DMS 273 treated with DMSO at 0.1 percent for 48 hours (cell line): Measurements from ENCODE around the gene TBC1D9B.

Experiments
- DNase-seq: peaks from one replicate; lab custom pipeline; 2025; lab: John Stamatoyannopoulos, UW

The TBC1D9B gene

DNA sequence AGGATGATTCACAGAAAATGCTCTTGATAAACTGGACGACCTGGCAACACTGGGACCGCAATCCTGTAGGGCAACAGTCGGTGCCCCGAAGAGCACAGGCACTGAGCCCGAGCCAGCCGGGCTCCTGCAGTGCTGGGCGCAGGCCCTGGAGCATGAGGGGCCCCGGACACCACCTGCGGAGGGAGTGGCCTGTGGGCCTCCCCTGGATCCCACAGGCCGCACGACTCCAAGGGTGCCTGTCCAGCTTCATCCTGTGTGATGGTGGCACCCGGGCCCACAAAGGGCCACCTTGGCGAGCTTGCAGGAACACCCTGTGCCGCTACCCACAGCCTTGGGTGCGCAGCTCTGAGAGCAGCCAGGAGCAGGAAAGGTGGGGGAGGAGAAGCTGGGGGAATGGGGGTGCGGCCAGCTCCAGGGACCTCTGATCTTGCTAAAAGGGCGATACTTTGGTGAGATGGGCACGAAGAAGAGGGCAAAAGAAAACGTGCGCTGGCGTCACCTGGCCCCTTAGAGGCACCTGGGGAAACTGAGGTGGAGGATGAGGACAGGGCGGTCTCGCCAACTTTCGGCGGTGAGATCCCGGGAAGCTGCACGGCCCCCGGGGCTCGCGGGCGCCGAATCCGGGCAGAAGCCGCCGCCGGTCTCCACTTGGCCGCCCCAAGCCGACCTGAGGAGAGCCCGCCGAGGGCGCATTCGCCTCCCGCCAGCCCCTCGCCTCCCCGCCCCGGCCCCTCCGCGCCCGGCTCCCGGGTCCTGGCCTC, 722 bp downstream of the TBC1D9B start:
- no peak for DNase-seq

DNA sequence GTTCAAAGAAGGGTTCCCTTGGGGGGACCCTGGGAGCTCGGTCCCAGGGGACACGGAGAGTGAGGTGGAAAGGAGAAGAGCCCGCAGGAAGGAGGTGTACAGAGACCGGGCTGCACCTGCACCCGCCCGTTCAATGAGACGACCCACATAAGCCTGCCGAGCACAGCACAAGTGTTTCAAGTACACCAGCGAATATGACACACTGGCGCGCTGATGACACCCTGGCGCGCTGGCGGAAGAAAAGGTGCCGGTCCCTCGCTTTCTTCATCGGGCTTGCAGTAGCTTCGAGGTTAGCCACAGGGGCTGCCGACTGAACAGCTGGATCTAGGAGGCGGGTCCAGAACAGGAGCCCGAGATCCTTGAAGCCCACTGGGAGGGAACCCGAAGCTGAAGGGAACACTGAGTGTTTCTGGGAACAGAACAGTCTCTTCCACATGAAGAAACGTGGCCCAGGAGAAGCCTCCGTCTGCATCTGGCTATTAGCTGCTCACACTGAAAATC, 1.4 kb downstream of the TBC1D9B start:
- DNase-seq = no peak

GRCh38 chr5:179905161-179905560, 2.5 kb downstream of the TBC1D9B start:
- no peak for DNase-seq

- DNase-seq = no peak
Observed at GRCh38 chr5:179904463-179905160, 3.1 kb downstream of the TBC1D9B start.

DNA sequence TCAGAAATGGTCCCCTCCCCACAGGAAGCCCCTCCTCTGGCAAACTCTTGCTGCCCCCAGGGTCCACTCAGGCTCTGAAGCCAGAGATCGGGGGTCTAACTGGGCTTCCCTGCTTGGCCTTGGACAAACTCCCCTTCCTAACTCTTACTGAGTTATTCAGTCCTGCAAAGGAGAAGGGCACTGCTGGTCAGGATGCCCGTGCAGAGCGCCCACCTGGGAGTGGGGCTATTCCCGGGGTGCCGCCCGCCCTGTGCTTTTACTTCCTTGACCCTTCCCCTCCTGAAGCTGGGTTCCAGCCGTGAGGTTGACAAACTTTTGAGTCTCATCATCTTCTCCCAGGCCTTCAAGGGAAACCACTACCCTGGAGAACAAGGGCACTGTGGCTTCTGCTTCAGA, 4.9 kb downstream of the TBC1D9B start:
- DNase-seq = no peak

GRCh38 chr5:179901915-179902762, 5.6 kb downstream of the TBC1D9B start:
- DNase-seq = no peak

GRCh38 chr5:179901462-179901861, 6.2 kb downstream of the TBC1D9B start:
- DNase-seq = no peak

DNA sequence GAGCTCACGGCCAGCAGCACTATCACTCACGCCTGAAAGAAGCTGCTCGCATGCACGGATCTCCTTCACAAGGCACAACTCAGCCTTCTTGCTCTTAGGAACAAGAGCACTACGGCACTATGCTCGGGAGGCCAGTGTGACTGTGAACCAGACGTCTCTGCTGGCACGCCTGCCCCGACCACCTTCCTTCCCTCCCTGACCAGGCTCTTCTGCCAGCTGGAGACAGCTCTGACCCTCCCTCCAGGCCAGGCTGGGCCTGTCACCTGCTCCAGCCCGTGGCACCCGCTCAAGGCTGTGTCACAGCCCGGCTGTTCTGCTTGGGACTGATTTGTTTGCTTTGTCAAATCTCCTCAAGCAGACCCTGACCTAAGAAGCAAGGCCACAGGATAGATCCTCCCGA, 7.0 kb downstream of the TBC1D9B start:
- no peak for DNase-seq

DNA sequence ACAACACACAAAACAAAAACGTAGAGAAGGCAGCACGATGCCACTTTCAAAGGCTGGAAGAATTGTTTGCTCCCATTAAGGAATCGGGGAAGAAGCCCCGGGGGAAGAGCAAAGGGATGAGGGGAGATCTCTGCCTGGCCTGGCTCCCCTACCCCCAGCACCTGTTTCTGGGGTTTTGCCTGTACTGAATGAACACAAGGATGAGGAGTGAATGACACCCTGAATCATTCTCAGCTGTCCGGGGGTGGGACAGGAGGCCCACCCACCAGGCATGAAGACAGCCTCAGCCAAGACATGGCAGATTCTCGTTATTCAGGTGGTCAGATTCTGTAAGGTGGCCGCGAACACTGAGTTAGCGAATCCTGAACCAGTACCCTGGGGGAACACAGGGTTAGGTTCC, 7.5 kb downstream of the TBC1D9B start:
- DNase-seq = no peak

DNA sequence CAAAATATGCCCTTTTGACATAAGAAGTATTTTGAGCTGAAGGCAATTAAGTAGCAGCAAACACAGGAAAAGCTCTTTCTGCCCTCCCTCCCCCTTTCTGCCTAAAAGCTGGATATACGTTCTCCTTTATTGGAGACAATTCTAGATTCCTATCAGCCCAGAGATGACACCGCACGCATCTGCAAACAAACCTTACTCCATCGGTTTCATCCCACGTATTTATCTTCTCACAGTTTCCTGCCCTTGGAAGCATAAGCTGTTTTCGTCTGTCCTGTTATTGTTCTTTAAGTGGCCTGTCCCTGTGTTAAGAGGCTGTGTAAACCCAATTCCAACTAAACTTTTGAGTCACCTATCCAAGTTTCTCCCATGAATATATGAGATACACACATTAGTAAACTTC, 11.8 kb downstream of the TBC1D9B start:
- DNase-seq = no peak

- no peak for DNase-seq
Observed at GRCh38 chr5:179893958-179894895, 13.5 kb downstream of the TBC1D9B start.

- DNase-seq = no peak
Observed at GRCh38 chr5:179893076-179893957, 14.4 kb downstream of the TBC1D9B start.

DNA sequence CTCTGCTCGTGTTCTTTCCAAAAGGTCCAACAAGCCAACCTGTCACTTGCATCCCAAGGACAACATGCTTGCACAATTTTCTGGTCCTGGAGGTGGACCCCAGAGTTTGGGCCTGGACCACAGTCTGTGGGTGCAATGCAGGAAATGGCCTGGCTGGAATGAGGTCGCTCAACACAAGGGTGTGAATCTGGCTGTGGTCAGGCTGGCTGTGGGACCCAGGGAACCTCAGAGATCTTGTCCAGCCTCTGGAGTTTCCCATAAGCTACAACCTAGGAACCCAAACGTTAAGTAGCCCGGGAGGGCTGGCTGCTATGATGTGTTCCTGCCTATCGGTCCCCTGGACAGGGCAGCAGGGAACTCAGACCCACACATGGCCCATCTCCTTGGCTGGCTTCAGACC, 15.4 kb downstream of the TBC1D9B start:
- DNase-seq = no peak

DNA sequence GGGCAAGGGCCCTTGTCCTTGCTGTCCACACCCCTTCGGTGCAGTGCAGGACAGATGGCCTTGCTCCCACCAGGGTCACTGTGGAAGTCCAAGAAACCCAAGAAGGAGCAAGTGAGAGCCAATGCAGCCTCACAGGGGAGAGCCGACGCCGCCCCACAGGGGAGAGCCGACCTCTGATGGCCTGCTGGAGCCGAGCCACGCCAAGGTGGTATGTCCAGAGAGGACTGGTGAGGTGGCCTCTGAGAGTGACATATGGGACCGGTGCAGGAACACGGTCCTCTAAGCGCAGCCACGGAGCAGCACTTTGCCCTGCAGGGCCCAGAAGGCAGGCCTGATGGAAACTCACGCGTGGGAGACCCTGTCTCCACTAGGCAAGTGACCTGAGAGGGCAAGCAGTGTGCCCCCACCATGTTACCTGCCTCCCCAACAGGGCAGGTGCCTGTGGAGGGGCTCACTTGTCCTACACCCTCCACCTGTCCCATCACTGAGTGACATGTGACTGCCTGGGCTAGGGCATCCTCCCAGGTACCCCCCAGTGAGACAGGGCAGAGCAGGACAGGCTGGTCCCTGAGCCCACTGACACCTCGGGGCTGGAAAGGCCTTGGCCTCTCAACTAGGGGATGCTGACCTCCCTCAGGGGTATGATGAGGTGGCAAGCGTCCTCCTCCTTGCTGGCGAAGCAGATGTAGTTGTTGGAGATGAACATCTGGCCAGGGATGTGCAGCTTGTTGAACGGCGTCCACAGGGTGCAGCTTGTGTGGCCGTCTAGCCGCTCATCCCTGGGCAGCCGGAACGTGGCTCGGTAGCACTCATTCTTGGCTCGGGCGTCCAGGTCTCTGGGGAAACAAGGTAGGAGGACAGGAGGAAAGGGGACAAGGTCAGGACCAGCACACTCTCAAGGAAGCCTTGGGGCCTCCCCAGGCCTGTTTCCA, 16.7 kb downstream of the TBC1D9B start:
- DNase-seq = no peak

DNA sequence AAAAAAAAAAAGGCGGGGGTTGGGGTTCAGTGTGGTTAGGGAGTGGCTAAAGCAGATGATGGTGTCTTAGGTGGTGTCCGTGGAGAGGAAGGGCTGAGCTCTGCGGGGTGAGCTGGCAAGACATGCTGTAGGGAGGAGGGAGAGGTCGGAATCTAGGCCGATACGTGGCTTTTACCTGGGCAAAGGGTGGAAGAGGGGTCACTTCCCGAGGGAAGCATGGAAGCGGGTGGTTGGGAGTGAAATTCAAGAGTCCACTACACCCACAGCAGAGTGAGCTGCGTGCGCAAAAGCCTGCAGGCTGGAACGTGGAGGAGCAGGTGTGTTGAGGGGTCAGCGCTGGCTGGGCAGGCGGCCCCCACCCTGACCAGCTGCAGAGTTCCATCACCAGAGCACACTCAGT, 17.8 kb downstream of the TBC1D9B start:
- DNase-seq = no peak

- no peak for DNase-seq
Observed at GRCh38 chr5:179887802-179888201, 19.9 kb downstream of the TBC1D9B start.

GRCh38 chr5:179887095-179887494, 20.6 kb downstream of the TBC1D9B start:
- DNase-seq = no peak

- no peak for DNase-seq
Observed at GRCh38 chr5:179886190-179886911, 21.3 kb downstream of the TBC1D9B start.
